Stimulated activated CD8-positive, alpha-beta memory T cell treated with anti-CD3 and anti-CD28 coated beads, Interleukin-2, amount 100 ng/mL, for 48 hours (primary cell): Measurements from ENCODE around the gene LCTL.

ENCODE experiments used
- DNase-seq, 2 donors: peaks; one replicate each; pipeline ENCODE4 v3.0.0-alpha.2; 2020; ENCODE audit warnings: low read depth in 2 of 2

The LCTL gene

GRCh38 chr15:66566963-66567531 is 1.2 kb upstream of the LCTL start:
- DNase-seq, result peak; percentile 13 to 19

GRCh38 chr15:66565141-66565641 is 607 bp downstream of the LCTL start:
- DNase-seq, result no peak

- no peak for DNase-seq
Measured at GRCh38 chr15:66564136-66565041, 1.4 kb downstream of the LCTL start.

- DNase-seq, result no peak
Measured at GRCh38 chr15:66563566-66564110, 2.2 kb downstream of the LCTL start.

- DNase-seq, result no peak
Measured at GRCh38 chr15:66563126-66563525, 2.7 kb downstream of the LCTL start.

- no peak for DNase-seq
Measured at GRCh38 chr15:66560856-66561525, 4.8 kb downstream of the LCTL start.

- DNase-seq, result no peak
Measured at GRCh38 chr15:66558271-66558670, 7.5 kb downstream of the LCTL start.

- no peak for DNase-seq
Measured at GRCh38 chr15:66555685-66556084, 10.1 kb downstream of the LCTL start.

- DNase-seq, result no peak
Measured at GRCh38 chr15:66545255-66545654, 20.5 kb downstream of the LCTL start.

GRCh38 chr15:66542896-66543295 is 22.9 kb downstream of the LCTL start:
- DNase-seq, result no peak

GRCh38 chr15:66535056-66535455 is 30.7 kb downstream of the LCTL start:
- no peak for DNase-seq

- DNase-seq, result no peak
Measured at GRCh38 chr15:66524838-66525237, 41.0 kb downstream of the LCTL start.

GRCh38 chr15:66523926-66524325 is 41.9 kb downstream of the LCTL start:
- no peak for DNase-seq

GRCh38 chr15:66515901-66516322 is 49.9 kb downstream of the LCTL start:
- DNase-seq, result no peak

- DNase-seq, result no peak
Measured at GRCh38 chr15:66514586-66514985, 51.2 kb downstream of the LCTL start.

GRCh38 chr15:66508293-66508883 is 57.4 kb downstream of the LCTL start:
- no peak for DNase-seq

GRCh38 chr15:66505818-66506217 is 60.0 kb downstream of the LCTL start:
- no peak for DNase-seq

GRCh38 chr15:66505430-66505811 is 60.4 kb downstream of the LCTL start:
- DNase-seq, result no peak

- DNase-seq, result peak; percentile 65 to 68
Measured at GRCh38 chr15:66504563-66505429, 61.0 kb downstream of the LCTL start, which contains the start of the genes RPL4 and ZWILCH. TSS of gene RPL4 (minus strand) at chr15:66504855. CDS start at chr15:66504790, 65 bp downstream. TSS of gene ZWILCH (plus strand) at chr15:66505326. CDS start at chr15:66505339, 13 bp downstream.

GRCh38 chr15:66503780-66504562 is 61.8 kb downstream of the LCTL start:
- DNase-seq, result no peak
